Transverse colon (tissue), 4 donors: ENCODE measurements around the gene KIAA1328. TPM values are rescaled to one million over a fixed set of nuclear protein-coding genes. Genes with fewer than 3 reads are reported as not detected.

Experiments
- DNase-seq: peaks from one replicate; pipeline ENCODE4 v3.0.0-alpha.2; 2019
- H3K27ac ChIP-seq, 4 donors: fragments of 200-600 bp; sonication (generic); 2 replicates each; pipeline ENCODE4 v1.5.1; 2016 to 2018; ENCODE audit warnings: inconsistent platforms in 4 of 4
- H3K27me3 ChIP-seq: fragments of 200-600 bp; sonication (generic); 2 replicates; pipeline ENCODE4 v1.5.1; 2017; ENCODE audit warnings: inconsistent platforms
- H3K36me3 ChIP-seq, 4 donors: fragments of 200-600 bp; sonication (generic); 2 replicates each; pipeline ENCODE4 v1.5.1; 2017 to 2019; ENCODE audit warnings: inconsistent platforms in 4 of 4
- H3K4me1 ChIP-seq, 4 donors: fragments of 200-600 bp; sonication (generic); 2 replicates each; pipeline ENCODE4 v1.5.1; 2017 to 2020; ENCODE audit warnings: inconsistent platforms in 4 of 4
- H3K4me3 ChIP-seq, 4 donors: fragments of 200-600 bp; sonication (generic); 1 replicate in 1 of 4; 2 replicates in 3 of 4; pipeline versions ENCODE4 v1.5.1 to v1.6.1; 2017 to 2019; ENCODE audit warnings: inconsistent platforms in 4 of 4
- H3K9me3 ChIP-seq, 2 donors: fragments of 200-600 bp; sonication (generic); 2 replicates each; pipeline ENCODE4 v1.5.1; 2017 to 2019; ENCODE audit warnings: inconsistent platforms in 2 of 2
- CTCF ChIP-seq, 5 experiments: fragments of 200-600 bp in 3 of 5; fragments of 450-650 bp in 2 of 5; sonication (generic) in 3 of 5; IDR thresholded peaks; 1 replicate in 2 of 5; 2 replicates in 3 of 5; pipeline ENCODE4 v1.5.1; 2016 to 2017; ENCODE audit warnings: antibody characterized with exemption in 5 of 5, inconsistent platforms in 3 of 5, mild to moderate bottlenecking in 2 of 5, moderate library complexity in 1 of 5
- EP300 ChIP-seq: sonication (generic); formaldehyde crosslinking; IDR thresholded peaks from one replicate; pipeline ENCODE4 v1.6.1; 2017; ENCODE audit warnings: antibody characterized with exemption, low read depth
- POLR2A ChIP-seq: fragments of 450-650 bp; IDR thresholded peaks from one replicate; pipeline ENCODE4 v1.6.1; 2016; ENCODE audit warnings: antibody characterized with exemption, mild to moderate bottlenecking, moderate library complexity
- POLR2AphosphoS5 ChIP-seq, 3 donors: sonication (generic); formaldehyde crosslinking; IDR thresholded peaks; one replicate each; pipeline ENCODE4 v1.6.1; 2016; ENCODE audit warnings: antibody characterized with exemption in 3 of 3
- WGBS, 2 donors: methylation state at CpG; one replicate each; pipeline ENCODE4 v1.1.5; 2018; ENCODE audit warnings: low coverage in 1 of 2; 5-methylcytosine and 5-hydroxymethylcytosine counted together
- in situ Hi-C, 4 donors: fragments of 200-750 bp; cut with MboI; loops; one replicate each; pipeline versions ENCODE4 v1.15.0 to v1.15.1; 2017; ENCODE audit warnings: low sequenced_read_pairs in 3 of 4, low pct_ligation_motif_present in 1 of 4, low pct_unique_long_range_greater_than_20kb in 1 of 4
- intact Hi-C: fragments of 100-400 bp; cut with DNase I; formaldehyde crosslinking; loops from one replicate; pipeline ENCODE4 v1.15.1; 2023; ENCODE audit warnings: low total_unique reads
- total RNA-seq, 4 donors: library from RNA; depleted of rRNA; stranded (reverse); fragments of >200 nt; gene quantifications; one replicate each; pipeline ENCODE4 v1.1.0, GENCODE V29; 2016

KIAA1328 gene
- total RNA-seq, 4 donors from 2014 or later = 3.6 to 14.3 (median 11.3) TPM

- Histone ChIP-seq H3K9me3 (no peaks in the 10 kb centered on the region), H3K36me3 (no peaks in the 10 kb centered on the region), H3K27me3 (no peaks in the 10 kb centered on the region), H3K4me3 (no peak overlapping the region), H3K27ac (no peak overlapping the region), H3K4me1 (no peaks in the 10 kb centered on the region)
- WGBS, 2 donors = 76 to 100% methylated on average over 1 of the region's 1 CpG
- intact Hi-C loops (no loop called here), in situ Hi-C loops (loop anchor here in 1 of 4 donors (25.0 kb wide), 1 partner anchor 120 kb away; no protein-coding TSS in a partner anchor)
- TF ChIP-seq CTCF (IDR thresholded peaks at IDR 0.05) (no peak), POLR2AphosphoS5 (IDR thresholded peaks at IDR 0.05) (no peak), EP300 (no peak), POLR2A (no peak)
- DNase-seq = no peak
These were observed 353.6 kb downstream of the KIAA1328 start for GRCh38 chr18:37182340-37183135.

DNA sequence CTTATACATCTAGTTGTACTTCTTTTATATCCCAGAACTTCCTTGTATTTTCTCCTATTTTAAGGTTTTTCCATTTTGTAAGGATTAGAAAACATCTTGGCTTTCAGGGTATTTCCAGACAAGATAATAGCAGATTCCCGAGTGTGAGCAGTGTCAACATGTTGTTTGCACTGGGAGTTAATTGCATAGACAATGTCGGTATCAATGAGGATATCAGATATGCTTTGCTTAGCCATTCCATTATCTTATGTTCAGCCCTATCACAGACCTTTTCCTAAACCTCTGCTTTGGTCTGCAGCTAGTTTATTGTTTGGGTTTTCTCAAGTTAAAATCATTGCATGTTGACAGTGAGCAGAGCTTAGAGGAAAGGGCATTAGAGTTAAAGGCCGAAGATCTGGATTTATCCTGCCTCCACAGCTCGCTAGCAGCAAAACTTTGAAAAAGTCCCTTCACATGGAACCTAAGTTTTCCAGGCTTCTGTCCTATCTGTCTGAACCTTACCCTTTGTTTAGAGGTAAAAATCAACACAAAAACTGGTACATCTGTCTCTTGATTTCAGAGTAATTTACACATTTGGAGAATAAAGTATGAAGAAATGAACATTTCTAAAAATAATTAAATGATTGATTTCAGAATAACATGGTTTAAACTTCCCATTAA is 355.4 kb downstream of the KIAA1328 start:
- intact Hi-C loops (no loop called here), in situ Hi-C loops (loop anchor here in 1 of 4 donors (25.0 kb wide), 1 partner anchor 122 kb away; no protein-coding TSS in a partner anchor)
- Histone ChIP-seq H3K36me3 (no peaks in the 10 kb centered on the region), H3K9me3 (no peaks in the 10 kb centered on the region), H3K4me3 (no peak overlapping the region), H3K4me1 (no peaks in the 10 kb centered on the region), H3K27me3 (no peaks in the 10 kb centered on the region), H3K27ac (no peak overlapping the region)
- 85 to 93% methylated on average over 4 of the region's 4 CpGs for WGBS, 2 donors
- TF ChIP-seq CTCF (IDR thresholded peaks at IDR 0.05) = no peak
- TF ChIP-seq POLR2AphosphoS5 (IDR thresholded peaks at IDR 0.05) = no peak
- no peak for TF ChIP-seq EP300
- no peak for TF ChIP-seq POLR2A
- DNase-seq = no peak

DNA sequence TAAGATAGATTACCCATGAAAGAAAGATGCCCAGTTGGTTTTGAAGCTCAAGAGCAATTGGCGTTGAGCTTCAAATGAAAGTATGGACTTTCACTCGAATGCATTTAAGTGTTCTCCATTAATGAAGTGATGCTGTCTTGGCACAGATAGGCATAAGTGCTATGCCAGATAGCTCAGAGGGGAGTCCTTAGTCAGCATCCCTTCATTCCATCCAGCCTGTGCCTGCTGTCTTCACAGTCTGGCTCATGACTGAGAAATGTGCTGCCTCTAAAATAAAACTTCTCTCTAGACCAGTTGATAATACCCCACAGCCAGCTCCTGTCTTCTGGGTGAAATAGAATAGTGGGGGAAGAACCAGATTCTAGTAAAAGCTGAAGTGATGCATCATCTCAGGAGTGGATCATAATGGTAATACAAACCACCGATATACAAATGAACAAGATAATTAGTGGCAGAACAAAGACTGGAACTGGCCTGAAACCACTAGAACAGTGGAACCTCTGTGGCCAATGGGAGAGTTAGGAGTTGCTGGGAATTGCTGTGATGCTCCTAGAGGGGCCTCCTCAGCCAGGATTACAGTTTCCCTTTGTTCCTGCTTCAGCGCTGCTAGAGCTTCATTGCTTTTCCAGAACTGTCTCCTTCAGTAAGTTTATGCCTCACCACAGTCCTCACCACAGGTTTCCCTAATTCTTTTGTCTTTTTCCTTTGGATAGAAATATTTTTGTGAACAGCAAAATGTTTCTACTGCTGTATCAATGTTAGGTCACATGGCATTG is 359.3 kb downstream of the KIAA1328 start:
- no peaks in the 10 kb centered on the region for H3K27me3 ChIP-seq
- no peaks in the 10 kb centered on the region for H3K4me1 ChIP-seq
- no peaks in the 10 kb centered on the region for H3K36me3 ChIP-seq
- no peaks in the 10 kb centered on the region for H3K9me3 ChIP-seq
- in situ Hi-C loops = loop anchor here in 1 of 4 donors (25.0 kb wide), 1 partner anchor 126 kb away; no protein-coding TSS in a partner anchor
- no peak for DNase-seq
- H3K27ac ChIP-seq = no peak overlapping the region
- TF ChIP-seq POLR2A (no peak), EP300 (no peak), POLR2AphosphoS5 (IDR thresholded peaks at IDR 0.05) (no peak), CTCF (IDR thresholded peaks at IDR 0.05) (no peak)
- no peak overlapping the region for H3K4me3 ChIP-seq
- intact Hi-C loops = no loop called here
- WGBS, 2 donors = 92% methylated on average over 4 of the region's 4 CpGs; no CpG with 5 or more reads in 1 of the 2 donors

- intact Hi-C loops = no loop called here
- Histone ChIP-seq H3K36me3 (no peaks in the 10 kb centered on the region), H3K4me1 (peaks cover 0 to 3% (median 0%) of the 10 kb centered on the region in 4 donors), H3K27ac (no peak overlapping the region), H3K4me3 (no peak overlapping the region), H3K27me3 (no peaks in the 10 kb centered on the region), H3K9me3 (peaks cover 3 to 16% of the 10 kb centered on the region in 2 donors)
- TF ChIP-seq CTCF (IDR thresholded peaks at IDR 0.05) (no peak), POLR2AphosphoS5 (IDR thresholded peaks at IDR 0.05) (no peak), EP300 (no peak), POLR2A (no peak)
- in situ Hi-C loops = loop anchor here in 1 of 4 donors (25.0 kb wide), 1 partner anchor 137 kb away; no protein-coding TSS in a partner anchor
- 96 to 98% methylated on average over 2 of the region's 2 CpGs for WGBS, 2 donors
- no peak for DNase-seq
These were observed 370.8 kb downstream of the KIAA1328 start for GRCh38 chr18:37199741-37200140.
